ENCODE results near the gene INPP5J. TPM values are rescaled to one million over a fixed set of nuclear protein-coding genes. Genes with fewer than 3 reads are reported as not detected.
A peak's percentile ranks its signal among the peaks of the same experiment; 100 is the strongest.

Gene INPP5J
- total and polyA plus RNA-seq, 9 of the 15 experiments (the other 6 are each of a cell fraction or from before 2014, with no cell fraction given), result 0.10 to 6.3 (median 4.8) TPM

- POLR2A ChIA-PET, result no interaction called here
- Histone ChIP-seq H3K27ac (ENCODE audit: extremely low read depth, low read depth, low read length) (no peak overlapping the region), H3K4me2 (ENCODE audit: insufficient read depth, low read length) (no peak overlapping the region), H3K36me3 (ENCODE audit: control insufficient read depth, insufficient read depth, low read length) (no peaks in the 10 kb centered on the region), H3K4me3 (no peak overlapping the region), H3K9me1 (ENCODE audit: control insufficient read depth, insufficient read depth, low read length) (no peaks in the 10 kb centered on the region), H3K9me3 (replicated peaks; ENCODE audit: control insufficient read depth, insufficient read depth, low read depth, low read length) (no peaks in the 10 kb centered on the region), H3K27me3 (ENCODE audit: control insufficient read depth in 2 of 2, insufficient read depth in 2 of 2, low read length in 2 of 2) (no peaks in the 10 kb centered on the region), H3K4me1 (replicated peaks in 1 of 2; ENCODE audit: control insufficient read depth in 2 of 2, insufficient read depth in 2 of 2, low read length in 2 of 2) (no peaks in the 10 kb centered on the region; a peak in 1 of 5 replicates), H3K79me2 (ENCODE audit: control insufficient read depth, insufficient read depth, low read length) (no peaks in the 10 kb centered on the region; the same call in 2 of the 3 replicates), H2AFZ (ENCODE audit: low read depth, low read length) (no peak overlapping the region), H4K20me1 (replicated peaks; ENCODE audit: control insufficient read depth, insufficient read depth, low read length) (no peaks in the 10 kb centered on the region), H3K9ac (ENCODE audit: insufficient read depth in 1 of 2, low read depth in 2 of 2, low read length in 2 of 2) (no peak overlapping the region)
- no TSS peak for BruUV-seq (replicated peaks)
- no peak for DNase-seq (ENCODE audit: extremely low read depth in 1 of 4, low spot score in 3 of 4)
- in situ Hi-C loops (cut with MboI) (no loop called here), intact Hi-C loops (cut with micrococcal nuclease) (no loop called here)
- peak; percentile 35 for FAIRE-seq
- no peak for ATAC-seq
- 64% methylated on average over 5 of the region's 5 CpGs for WGBS (ENCODE audit: insufficient coverage, low coverage, missing lambda C conversion rate)
- CTCF ChIA-PET (ENCODE audit: low intra/inter-chr PET ratio), result no interaction called here
- TF ChIP-seq ELF1 (tag; IDR thresholded peaks at IDR 0.05), result no peak
- TF ChIP-seq DACH1 (IDR thresholded peaks at IDR 0.05; ENCODE audit: partially characterized antibody), result no peak
- TF ChIP-seq ARID3A (IDR thresholded peaks at IDR 0.05; ENCODE audit: borderline replicate concordance, low read depth, low read length), result no peak
- no peak for TF ChIP-seq SMARCE1 (IDR thresholded peaks at IDR 0.05)
- TF ChIP-seq HBP1 (CRISPR knock-in tag; IDR thresholded peaks at IDR 0.05), result no peak
- TF ChIP-seq FOXP4 (CRISPR knock-in tag; IDR thresholded peaks at IDR 0.05; ENCODE audit: borderline replicate concordance), result no peak
- TF ChIP-seq ID3 (CRISPR knock-in tag; IDR thresholded peaks at IDR 0.05), result no peak
- no peak for TF ChIP-seq ID3 (tag; IDR thresholded peaks at IDR 0.05)
- TF ChIP-seq POU5F1 (IDR thresholded peaks at IDR 0.05; ENCODE audit: borderline replicate concordance, low read depth, low read length, partially characterized antibody), result no peak
- TF ChIP-seq ZNF644 (tag; IDR thresholded peaks at IDR 0.05; ENCODE audit: low read depth), result no peak
- TF ChIP-seq U2AF1 (optimal IDR thresholded peaks at IDR 0.05; ENCODE audit: low read depth, low read length), result no peak
- TF ChIP-seq MITF (IDR thresholded peaks at IDR 0.05), result no peak
- TF ChIP-seq CREB3 (tag; conservative IDR thresholded peaks at IDR 0.05; ENCODE audit: low read depth), result no peak
Measured at GRCh38 chr22:31173386-31174145, 50.8 kb downstream of the INPP5J start.
